ENCODE measurements around the gene ATXN1. TPM values are rescaled to one million over a fixed set of nuclear protein-coding genes. Genes with fewer than 3 reads are reported as not detected.

The ATXN1 gene
- total and polyA plus RNA-seq, 2 of the 13 experiments (the other 11 are each of a cell fraction or from before 2014, with no cell fraction given) = 20.7 to 39.5 TPM

- intact Hi-C loops (cut with micrococcal nuclease; ENCODE audit: unreplicated experiment) = no loop called here
- ChIA-PET CTCF (ENCODE audit: low intra/inter-chr PET ratio, low total read pairs) (no interaction called here), POLR2A (no interaction called here)
- no peak overlapping the region for H3K9ac ChIP-seq (ENCODE audit: insufficient read depth, low read depth, low read length)
- H4K20me1 ChIP-seq (ENCODE audit: insufficient read depth, low read length) = no peaks in the 10 kb centered on the region
- H3K36me3 ChIP-seq (replicated peaks in 1 of 2; ENCODE audit: control insufficient read depth in 1 of 2, insufficient read depth in 2 of 2, low read length in 2 of 2) = peaks cover 7 to 16% of the 10 kb centered on the region in 2 experiments; a peak in 4 of 5 replicates
- no peak overlapping the region for H2AFZ ChIP-seq (ENCODE audit: low read length)
- no peaks in the 10 kb centered on the region for H3K27me3 ChIP-seq (ENCODE audit: control insufficient read depth in 1 of 2, insufficient read depth in 2 of 2, low read length in 2 of 2)
- H3K27ac ChIP-seq (ENCODE audit: extremely low read length, insufficient read depth, low read length) = no peak overlapping the region
- no peaks in the 10 kb centered on the region for H3K9me3 ChIP-seq (ENCODE audit: low read length)
- in situ Hi-C loops (cut with HindIII; ENCODE audit: extremely low pct_ligation_motif_present, low pct_unique_long_range_greater_than_20kb) = no loop called here
- DNase-seq (ENCODE audit: low spot score) = no peak
- no peaks in the 10 kb centered on the region for H3K79me2 ChIP-seq (ENCODE audit: insufficient read depth, low read length)
- BruUV-seq (replicated peaks) = no TSS peak
- no peak overlapping the region for H3K4me2 ChIP-seq (ENCODE audit: low read depth, low read length)
- ATAC-seq = no peak
- 92% methylated on average over 6 of the region's 6 CpGs for WGBS (ENCODE audit: low lambda C conversion rate)
- no peak overlapping the region for H3K4me3 ChIP-seq (replicated peaks in 1 of 3; ENCODE audit: insufficient read depth in 1 of 3, low read depth in 2 of 3, low read length in 3 of 3)
- FAIRE-seq = no peak
- H3K4me1 ChIP-seq (ENCODE audit: insufficient read depth, low read length) = no peaks in the 10 kb centered on the region
- TF ChIP-seq ASH2L (IDR thresholded peaks at IDR 0.05; ENCODE audit: insufficient read length, low read depth, low read length) = no peak
- no peak for TF ChIP-seq ZBTB7B (CRISPR knock-in tag; IDR thresholded peaks at IDR 0.05)
- TF ChIP-seq TCF7 (IDR thresholded peaks at IDR 0.05; ENCODE audit: low read depth) = no peak
- no peak for TF ChIP-seq ZSCAN30 (CRISPR knock-in tag; IDR thresholded peaks at IDR 0.05)
- TF ChIP-seq ZNF597 (CRISPR knock-in tag; IDR thresholded peaks at IDR 0.05) = no peak
- TF ChIP-seq ZNF577 (CRISPR knock-in tag; IDR thresholded peaks at IDR 0.05; ENCODE audit: borderline replicate concordance, low read depth) = no peak
- no peak for TF ChIP-seq MXD4 (CRISPR knock-in tag; IDR thresholded peaks at IDR 0.05)
- TF ChIP-seq SMAD1 (CRISPR knock-in tag; IDR thresholded peaks at IDR 0.05; ENCODE audit: borderline replicate concordance, low read depth) = no peak
- TF ChIP-seq, protein P1, sequence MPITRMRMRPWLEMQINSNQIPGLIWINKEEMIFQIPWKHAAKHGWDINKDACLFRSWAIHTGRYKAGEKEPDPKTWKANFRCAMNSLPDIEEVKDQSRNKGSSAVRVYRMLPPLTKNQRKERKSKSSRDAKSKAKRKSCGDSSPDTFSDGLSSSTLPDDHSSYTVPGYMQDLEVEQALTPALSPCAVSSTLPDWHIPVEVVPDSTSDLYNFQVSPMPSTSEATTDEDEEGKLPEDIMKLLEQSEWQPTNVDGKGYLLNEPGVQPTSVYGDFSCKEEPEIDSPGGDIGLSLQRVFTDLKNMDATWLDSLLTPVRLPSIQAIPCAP (CRISPR knock-in tag; IDR thresholded peaks at IDR 0.05; ENCODE audit: low read depth) = no peak
- no peak for TF ChIP-seq IKZF1 (IDR thresholded peaks at IDR 0.05)
- no peak for TF ChIP-seq ZNF775 (CRISPR knock-in tag; IDR thresholded peaks at IDR 0.05; ENCODE audit: borderline replicate concordance)
- TF ChIP-seq ETV6 (CRISPR knock-in tag; conservative IDR thresholded peaks at IDR 0.05) = no peak
- TF ChIP-seq, protein P2, sequence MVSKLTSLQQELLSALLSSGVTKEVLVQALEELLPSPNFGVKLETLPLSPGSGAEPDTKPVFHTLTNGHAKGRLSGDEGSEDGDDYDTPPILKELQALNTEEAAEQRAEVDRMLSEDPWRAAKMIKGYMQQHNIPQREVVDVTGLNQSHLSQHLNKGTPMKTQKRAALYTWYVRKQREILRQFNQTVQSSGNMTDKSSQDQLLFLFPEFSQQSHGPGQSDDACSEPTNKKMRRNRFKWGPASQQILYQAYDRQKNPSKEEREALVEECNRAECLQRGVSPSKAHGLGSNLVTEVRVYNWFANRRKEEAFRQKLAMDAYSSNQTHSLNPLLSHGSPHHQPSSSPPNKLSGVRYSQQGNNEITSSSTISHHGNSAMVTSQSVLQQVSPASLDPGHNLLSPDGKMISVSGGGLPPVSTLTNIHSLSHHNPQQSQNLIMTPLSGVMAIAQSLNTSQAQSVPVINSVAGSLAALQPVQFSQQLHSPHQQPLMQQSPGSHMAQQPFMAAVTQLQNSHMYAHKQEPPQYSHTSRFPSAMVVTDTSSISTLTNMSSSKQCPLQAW (CRISPR knock-in tag; IDR thresholded peaks at IDR 0.05) = no peak
- no peak for TF ChIP-seq NONO (IDR thresholded peaks at IDR 0.05)
- TF ChIP-seq NONO (CRISPR knock-in tag; conservative IDR thresholded peaks at IDR 0.05) = no peak
- TF ChIP-seq, protein P3, sequence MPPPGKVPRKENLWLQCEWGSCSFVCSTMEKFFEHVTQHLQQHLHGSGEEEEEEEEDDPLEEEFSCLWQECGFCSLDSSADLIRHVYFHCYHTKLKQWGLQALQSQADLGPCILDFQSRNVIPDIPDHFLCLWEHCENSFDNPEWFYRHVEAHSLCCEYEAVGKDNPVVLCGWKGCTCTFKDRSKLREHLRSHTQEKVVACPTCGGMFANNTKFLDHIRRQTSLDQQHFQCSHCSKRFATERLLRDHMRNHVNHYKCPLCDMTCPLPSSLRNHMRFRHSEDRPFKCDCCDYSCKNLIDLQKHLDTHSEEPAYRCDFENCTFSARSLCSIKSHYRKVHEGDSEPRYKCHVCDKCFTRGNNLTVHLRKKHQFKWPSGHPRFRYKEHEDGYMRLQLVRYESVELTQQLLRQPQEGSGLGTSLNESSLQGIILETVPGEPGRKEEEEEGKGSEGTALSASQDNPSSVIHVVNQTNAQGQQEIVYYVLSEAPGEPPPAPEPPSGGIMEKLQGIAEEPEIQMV (CRISPR knock-in tag; IDR thresholded peaks at IDR 0.05; ENCODE audit: low read depth) = no peak
- TF ChIP-seq ZNF644 (CRISPR knock-in tag; IDR thresholded peaks at IDR 0.05; ENCODE audit: low read depth) = no peak
These were observed 209.8 kb downstream of the ATXN1 start for GRCh38 chr6:16551466-16551865.
